ENCODE results near the gene HACD3. TPM values are rescaled to one million over a fixed set of nuclear protein-coding genes. Genes with fewer than 3 reads are reported as not detected.

HACD3 gene
- total RNA-seq, 1 experiment from 2014 or later = 133 TPM

DNA sequence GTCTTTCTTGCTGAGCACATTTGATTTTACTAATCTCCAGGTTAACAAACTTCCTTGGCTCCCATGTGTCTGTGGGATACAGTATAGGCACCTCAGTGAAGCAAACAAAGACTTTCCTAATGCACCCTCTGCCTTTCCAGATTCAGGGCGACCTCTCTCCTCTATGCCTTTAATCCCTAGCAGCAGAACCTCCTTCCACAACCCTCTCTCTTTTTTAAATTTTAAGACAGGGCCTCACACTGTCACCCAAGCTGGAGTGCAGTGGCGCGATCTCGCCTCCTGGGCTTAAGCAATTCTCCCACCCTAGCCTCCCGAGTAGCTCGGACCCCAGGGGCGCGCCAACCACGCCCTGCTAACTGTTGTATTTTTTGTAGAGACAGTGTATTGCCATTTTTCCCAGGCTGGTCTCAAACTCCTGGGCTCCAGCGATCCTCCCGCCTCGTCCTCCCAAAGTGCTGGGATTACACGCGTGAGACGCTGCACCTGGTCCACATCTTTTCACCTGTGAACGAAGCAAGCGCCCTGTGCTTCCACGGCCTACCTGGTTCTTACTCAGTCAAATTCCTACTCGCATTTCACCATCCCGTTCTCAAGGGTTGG lies 1.7 kb upstream of the HACD3 start:
- Mint-ChIP-seq H3K9me3 (no peaks in the 10 kb centered on the region), H3K27me3 (ENCODE audit: low read depth) (peaks cover 2% of the 10 kb centered on the region), H3K36me3 (ENCODE audit: insufficient read depth in 1 of 3, low read depth in 3 of 3) (peaks cover 0 to 5% (median 3%) of the 10 kb centered on the region in 3 experiments; a peak in 2 of 7 replicates), H3K4me3 (no peak overlapping the region; a peak in 1 of 5 replicates), H3K4me1 (peaks cover 29 to 36% of the 10 kb centered on the region in 2 experiments), H3K27ac (0 out of 7 replicates have a peak overlapping the region, but pooled peaks of 1 of the 3 experiments have one; percentile 22)
- H3K56ac ChIP-seq (ENCODE audit: insufficient read length, low read depth, low read length) = no peak overlapping the region
- no peaks in the 10 kb centered on the region for H3K27me3 ChIP-seq (ENCODE audit: insufficient read depth, low read length)
- no peak overlapping the region for H2BK12ac ChIP-seq (ENCODE audit: insufficient read length, low read depth, low read length)
- H3K14ac ChIP-seq (ENCODE audit: insufficient read depth, low read length) = no peak overlapping the region
- no peak overlapping the region for H2BK5ac ChIP-seq (ENCODE audit: insufficient read length, low read length)
- no peak overlapping the region for H4K5ac ChIP-seq (ENCODE audit: insufficient read length, low read depth, low read length)
- H3K23ac ChIP-seq (ENCODE audit: insufficient read length, low read depth, low read length) = no peak overlapping the region
- H2BK20ac ChIP-seq (ENCODE audit: low read depth, low read length, poor library complexity, severe bottlenecking) = no peak overlapping the region
- DNase-seq = no peak
- H3K9me3 ChIP-seq (ENCODE audit: control insufficient read depth, low read depth, low read length) = no peaks in the 10 kb centered on the region
- H3K27ac ChIP-seq (ENCODE audit: insufficient read length, low read depth, low read length) = no peak overlapping the region
- H4K8ac ChIP-seq (replicated peaks; ENCODE audit: insufficient read length, low read depth, low read length) = no peak overlapping the region
- H4K91ac ChIP-seq (ENCODE audit: insufficient read length, low read depth, low read length) = no peak overlapping the region
- H3K23me2 ChIP-seq (ENCODE audit: insufficient read length, low read depth, low read length, poor library complexity, severe bottlenecking) = peaks cover 3% of the 10 kb centered on the region
- H3K4ac ChIP-seq (ENCODE audit: low read depth, low read length) = no peak overlapping the region
- H3K79me2 ChIP-seq (ENCODE audit: insufficient read depth, low read length) = peaks cover 18% of the 10 kb centered on the region
- no peaks in the 10 kb centered on the region for H3K79me1 ChIP-seq (ENCODE audit: insufficient read depth, low read depth, low read length, poor library complexity, severe bottlenecking)
- no peaks in the 10 kb centered on the region; the same call in 1 of the 2 replicates for H3K4me1 ChIP-seq (ENCODE audit: insufficient read depth, low read length)
- no peak overlapping the region for H3K9ac ChIP-seq (ENCODE audit: extremely low read depth, insufficient read length, low read length)
- no peak overlapping the region for H2BK120ac ChIP-seq (ENCODE audit: low read depth, low read length, poor library complexity, severe bottlenecking)
- no CpG with 5 or more reads among the region's 20 CpGs for WGBS (ENCODE audit: extremely low coverage, insufficient read length, low lambda C conversion rate)
- no peak overlapping the region for H3K18ac ChIP-seq (ENCODE audit: insufficient read length, low read depth, low read length)
- no peaks in the 10 kb centered on the region for H4K20me1 ChIP-seq (ENCODE audit: control insufficient read depth, insufficient read depth, insufficient read length)
- peak overlapping the region; percentile 22 for H2AFZ ChIP-seq (ENCODE audit: low read length)
- H3K4me2 ChIP-seq (ENCODE audit: insufficient read depth, insufficient read length, low read length) = no peak overlapping the region
- TF ChIP-seq, protein P1, sequence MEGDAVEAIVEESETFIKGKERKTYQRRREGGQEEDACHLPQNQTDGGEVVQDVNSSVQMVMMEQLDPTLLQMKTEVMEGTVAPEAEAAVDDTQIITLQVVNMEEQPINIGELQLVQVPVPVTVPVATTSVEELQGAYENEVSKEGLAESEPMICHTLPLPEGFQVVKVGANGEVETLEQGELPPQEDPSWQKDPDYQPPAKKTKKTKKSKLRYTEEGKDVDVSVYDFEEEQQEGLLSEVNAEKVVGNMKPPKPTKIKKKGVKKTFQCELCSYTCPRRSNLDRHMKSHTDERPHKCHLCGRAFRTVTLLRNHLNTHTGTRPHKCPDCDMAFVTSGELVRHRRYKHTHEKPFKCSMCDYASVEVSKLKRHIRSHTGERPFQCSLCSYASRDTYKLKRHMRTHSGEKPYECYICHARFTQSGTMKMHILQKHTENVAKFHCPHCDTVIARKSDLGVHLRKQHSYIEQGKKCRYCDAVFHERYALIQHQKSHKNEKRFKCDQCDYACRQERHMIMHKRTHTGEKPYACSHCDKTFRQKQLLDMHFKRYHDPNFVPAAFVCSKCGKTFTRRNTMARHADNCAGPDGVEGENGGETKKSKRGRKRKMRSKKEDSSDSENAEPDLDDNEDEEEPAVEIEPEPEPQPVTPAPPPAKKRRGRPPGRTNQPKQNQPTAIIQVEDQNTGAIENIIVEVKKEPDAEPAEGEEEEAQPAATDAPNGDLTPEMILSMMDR (conservative IDR thresholded peaks at IDR 0.05) = no peak
- H3T11ph ChIP-seq (ENCODE audit: low read length) = no peak overlapping the region
- no peak overlapping the region for H2BK15ac ChIP-seq (ENCODE audit: low read depth, low read length)
- no peak overlapping the region for H2AK5ac ChIP-seq (ENCODE audit: insufficient read length, low read length)

Data from H9 (cell line).